Spleen (tissue), 7 donors: ENCODE measurements around the gene CCNL2.

Experiments
- CTCF ChIP-seq, 11 experiments: fragments of 200-600 bp in 7 of 11; fragments of 450-650 bp in 4 of 11; sonication (generic) in 4 of 11; IDR thresholded peaks in 8 of 11; conservative IDR thresholded peaks in 3 of 11; 1 replicate in 7 of 11; 2 replicates in 4 of 11; pipeline versions ENCODE4 v1.4.0 to v1.8.0; 2016 to 2021; ENCODE audit warnings: antibody characterized with exemption in 11 of 11, inconsistent platforms in 4 of 11, mild to moderate bottlenecking in 1 of 11
- POLR2A ChIP-seq, 3 donors: fragments of 450-650 bp; IDR thresholded peaks; one replicate each; pipeline ENCODE4 v1.5.1; 2017; ENCODE audit warnings: antibody characterized with exemption in 3 of 3, mild to moderate bottlenecking in 1 of 3
- POLR2AphosphoS5 ChIP-seq, 3 donors: sonication (generic); formaldehyde crosslinking; IDR thresholded peaks; one replicate each; pipeline ENCODE4 v1.5.1; 2017; ENCODE audit warnings: antibody characterized with exemption in 3 of 3
- donor health status: DM: no; HTN: no; CAD: no; lungs with moderate emphysema.
- donor health status: DM: no; HTN: no; CAD: no.
- donor health status: DM: no; HTN: no; CAD: no.

GRCh38 chr1:1420654-1421141 is 21.6 kb upstream of the CCNL2 start:
- TF ChIP-seq CTCF (IDR thresholded peaks at IDR 0.05 in 8 of 11, conservative IDR thresholded peaks at IDR 0.05 in 3 of 11) (no peak), POLR2A (IDR thresholded peaks at IDR 0.05) (no peak), POLR2AphosphoS5 (IDR thresholded peaks at IDR 0.05) (no peak)
